Loucy (cell line): ENCODE results near the gene EFTUD2.

Source experiments
- H2AFZ ChIP-seq: fragments of 200-600 bp; sonication (generic); 2 replicates; pipeline ENCODE4 v1.6.0; 2016; ENCODE audit warnings: antibody characterized with exemption, mild to moderate bottlenecking, low read length, moderate library complexity
- H3F3A ChIP-seq: fragments of 200-600 bp; 2 replicates; pipeline ENCODE4 v1.6.0; 2016; ENCODE audit warnings: antibody characterized with exemption, low read depth, mild to moderate bottlenecking
- H3K27me3 ChIP-seq: fragments of 200-600 bp; sonication (generic); 2 replicates; pipeline ENCODE4 v1.6.1; 2014; ENCODE audit warnings: low read length, mild to moderate bottlenecking; ENCODE audit not compliant: insufficient read depth, poor library complexity, severe bottlenecking
- H3K36me3 ChIP-seq: fragments of 200-600 bp; sonication (generic); 2 replicates; pipeline ENCODE4 v1.6.1; 2016; ENCODE audit warnings: low read length; ENCODE audit not compliant: insufficient read depth
- H3K4me1 ChIP-seq: fragments of 200-600 bp; sonication (generic); 2 replicates; pipeline ENCODE4 v1.5.1; 2014; ENCODE audit warnings: low read length, mild to moderate bottlenecking; ENCODE audit not compliant: insufficient read depth, poor library complexity, severe bottlenecking
- H3K4me2 ChIP-seq: fragments of 200-600 bp; sonication (generic); 2 replicates; pipeline ENCODE4 v1.6.0; 2014; ENCODE audit warnings: antibody characterized with exemption, low read length, low read depth, mild to moderate bottlenecking; ENCODE audit not compliant: poor library complexity, severe bottlenecking
- H3K4me3 ChIP-seq: fragments of 200-600 bp; sonication (generic); 2 replicates; pipeline ENCODE4 v1.5.1; 2014; ENCODE audit warnings: low read length, mild to moderate bottlenecking, mixed read lengths; ENCODE audit not compliant: poor library complexity, severe bottlenecking
- H3K79me2 ChIP-seq: fragments of 200-600 bp; sonication (generic); 2 replicates; pipeline ENCODE4 v1.6.1; 2014; ENCODE audit warnings: low read length; ENCODE audit not compliant: insufficient read depth
- H3K9ac ChIP-seq: fragments of 200-600 bp; sonication (generic); 2 replicates; pipeline ENCODE4 v1.6.0; 2014; ENCODE audit warnings: mild to moderate bottlenecking, low read depth, low read length, moderate library complexity; ENCODE audit not compliant: poor library complexity, severe bottlenecking
- H3K9me2 ChIP-seq: fragments of 200-600 bp; sonication (generic); replicated peaks from 2 replicates; pipeline ENCODE4 v1.6.1; 2016; ENCODE audit warnings: low read depth, low read length, mixed read lengths
- H3K9me3 ChIP-seq: fragments of 200-600 bp; sonication (generic); 2 replicates; pipeline ENCODE4 v1.6.1; 2014; ENCODE audit warnings: mild to moderate bottlenecking, antibody characterized with exemption, low read length, low read depth; ENCODE audit not compliant: insufficient read depth
- H4K20me1 ChIP-seq: fragments of 200-600 bp; sonication (generic); 2 replicates; pipeline ENCODE4 v1.6.0; 2014; ENCODE audit warnings: antibody characterized with exemption, low read length, mild to moderate bottlenecking; ENCODE audit not compliant: insufficient read depth, poor library complexity, severe bottlenecking
- EZH2phosphoT487 ChIP-seq: fragments of 200-600 bp; IDR thresholded peaks from 2 replicates; pipeline ENCODE4 v1.6.1; 2018; ENCODE audit warnings: antibody characterized with exemption, mild to moderate bottlenecking, moderate library complexity, borderline replicate concordance
- TF ChIP-seq, protein P1 (sequence below): fragments of 200-600 bp; sonication (generic); conservative IDR thresholded peaks from 2 replicates; pipeline ENCODE4 v1.5.1; 2014; ENCODE audit warnings: mild to moderate bottlenecking, antibody characterized with exemption, low read length

EFTUD2 gene

DNA sequence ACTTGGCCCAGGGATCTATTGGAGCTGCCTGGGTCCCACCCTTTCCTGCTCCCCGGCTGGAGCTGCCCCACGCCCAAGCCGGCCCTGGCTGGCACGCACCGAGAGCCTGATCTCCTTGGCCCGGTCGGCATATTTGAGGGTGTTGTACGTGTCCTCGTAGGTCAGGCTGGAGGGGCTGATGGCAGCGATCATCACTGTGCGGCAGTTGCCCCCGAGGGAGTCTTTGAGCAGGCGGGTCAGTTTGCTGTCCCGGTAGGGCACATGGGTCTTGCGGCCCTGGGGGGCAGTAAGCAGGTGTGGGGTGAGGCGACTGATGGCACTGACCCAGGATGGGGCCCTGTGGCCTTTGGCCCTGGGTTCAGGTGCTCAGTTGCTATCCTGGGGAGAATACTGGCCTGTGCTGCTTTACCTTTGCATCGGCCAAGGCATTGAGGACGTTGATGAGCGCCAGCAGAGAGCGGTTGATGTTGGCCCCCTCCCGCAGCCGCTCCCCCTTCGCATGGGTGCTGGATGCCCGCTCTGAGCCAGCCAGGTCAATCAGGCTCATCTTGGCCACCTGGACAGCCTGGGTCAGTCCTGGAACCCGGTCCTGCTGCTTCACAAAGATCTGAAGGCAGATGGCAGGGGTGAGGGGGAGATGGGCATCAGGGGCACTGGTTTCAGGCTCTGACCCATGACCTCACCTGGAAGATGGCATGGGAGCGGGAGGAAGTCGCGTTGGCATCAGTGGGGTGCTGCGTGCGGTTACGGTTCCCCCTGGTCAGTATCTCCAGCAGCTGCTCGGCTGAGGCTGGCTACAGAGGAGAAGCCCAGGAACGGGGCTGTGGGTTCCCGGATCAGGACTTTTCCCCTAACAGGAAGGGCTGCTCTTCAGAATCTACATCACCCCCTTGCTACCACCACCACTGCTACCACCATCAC lies 34.8 kb upstream of the EFTUD2 start:
- Histone ChIP-seq H3K9me3 (no peaks in the 10 kb centered on the region), H4K20me1 (peaks cover 8% of the 10 kb centered on the region), H3K79me2 (peaks cover 43% of the 10 kb centered on the region), H2AFZ (no peak overlapping the region), H3K4me1 (no peaks in the 10 kb centered on the region), H3K9ac (no peak overlapping the region), H3F3A (no peaks in the 10 kb centered on the region), H3K4me3 (no peak overlapping the region), H3K36me3 (peaks cover 79% of the 10 kb centered on the region; the same call in 1 of the 2 replicates), H3K27me3 (no peaks in the 10 kb centered on the region), H3K9me2 (no peaks in the 10 kb centered on the region), H3K4me2 (no peak overlapping the region)
- TF ChIP-seq EZH2phosphoT487, result no peak
- TF ChIP-seq, protein P1, sequence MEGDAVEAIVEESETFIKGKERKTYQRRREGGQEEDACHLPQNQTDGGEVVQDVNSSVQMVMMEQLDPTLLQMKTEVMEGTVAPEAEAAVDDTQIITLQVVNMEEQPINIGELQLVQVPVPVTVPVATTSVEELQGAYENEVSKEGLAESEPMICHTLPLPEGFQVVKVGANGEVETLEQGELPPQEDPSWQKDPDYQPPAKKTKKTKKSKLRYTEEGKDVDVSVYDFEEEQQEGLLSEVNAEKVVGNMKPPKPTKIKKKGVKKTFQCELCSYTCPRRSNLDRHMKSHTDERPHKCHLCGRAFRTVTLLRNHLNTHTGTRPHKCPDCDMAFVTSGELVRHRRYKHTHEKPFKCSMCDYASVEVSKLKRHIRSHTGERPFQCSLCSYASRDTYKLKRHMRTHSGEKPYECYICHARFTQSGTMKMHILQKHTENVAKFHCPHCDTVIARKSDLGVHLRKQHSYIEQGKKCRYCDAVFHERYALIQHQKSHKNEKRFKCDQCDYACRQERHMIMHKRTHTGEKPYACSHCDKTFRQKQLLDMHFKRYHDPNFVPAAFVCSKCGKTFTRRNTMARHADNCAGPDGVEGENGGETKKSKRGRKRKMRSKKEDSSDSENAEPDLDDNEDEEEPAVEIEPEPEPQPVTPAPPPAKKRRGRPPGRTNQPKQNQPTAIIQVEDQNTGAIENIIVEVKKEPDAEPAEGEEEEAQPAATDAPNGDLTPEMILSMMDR, result no peak

DNA sequence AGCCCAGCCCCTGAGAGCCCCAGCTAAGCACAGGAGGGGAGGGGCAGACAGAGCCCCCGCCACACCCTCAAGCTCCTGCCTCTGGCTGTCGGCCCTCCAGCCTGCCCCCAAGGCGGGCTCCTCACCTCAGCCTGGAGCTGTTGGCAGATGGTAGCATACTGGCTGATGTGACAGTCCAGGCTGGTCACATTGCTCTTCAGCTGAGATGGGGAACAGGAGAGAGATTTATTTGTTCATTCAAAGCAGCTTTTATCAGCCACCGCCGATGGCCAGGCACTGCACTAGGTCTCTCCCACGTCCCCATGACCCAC lies 33.5 kb upstream of the EFTUD2 start:
- peaks cover 85% of the 10 kb centered on the region; the same call in 1 of the 2 replicates for H3K36me3 ChIP-seq
- no peaks in the 10 kb centered on the region for H3K27me3 ChIP-seq
- no peak overlapping the region for H3K4me2 ChIP-seq
- H3K4me3 ChIP-seq, result no peak overlapping the region
- TF ChIP-seq, protein P1, result no peak
- no peak for TF ChIP-seq EZH2phosphoT487
- no peaks in the 10 kb centered on the region for H3K4me1 ChIP-seq
- no peaks in the 10 kb centered on the region for H3K9me2 ChIP-seq
- H3K9me3 ChIP-seq, result no peaks in the 10 kb centered on the region
- H2AFZ ChIP-seq, result no peak overlapping the region
- peaks cover 4% of the 10 kb centered on the region for H4K20me1 ChIP-seq
- H3K79me2 ChIP-seq, result peaks cover 29% of the 10 kb centered on the region
- H3F3A ChIP-seq, result no peaks in the 10 kb centered on the region
- H3K9ac ChIP-seq, result no peak overlapping the region

DNA sequence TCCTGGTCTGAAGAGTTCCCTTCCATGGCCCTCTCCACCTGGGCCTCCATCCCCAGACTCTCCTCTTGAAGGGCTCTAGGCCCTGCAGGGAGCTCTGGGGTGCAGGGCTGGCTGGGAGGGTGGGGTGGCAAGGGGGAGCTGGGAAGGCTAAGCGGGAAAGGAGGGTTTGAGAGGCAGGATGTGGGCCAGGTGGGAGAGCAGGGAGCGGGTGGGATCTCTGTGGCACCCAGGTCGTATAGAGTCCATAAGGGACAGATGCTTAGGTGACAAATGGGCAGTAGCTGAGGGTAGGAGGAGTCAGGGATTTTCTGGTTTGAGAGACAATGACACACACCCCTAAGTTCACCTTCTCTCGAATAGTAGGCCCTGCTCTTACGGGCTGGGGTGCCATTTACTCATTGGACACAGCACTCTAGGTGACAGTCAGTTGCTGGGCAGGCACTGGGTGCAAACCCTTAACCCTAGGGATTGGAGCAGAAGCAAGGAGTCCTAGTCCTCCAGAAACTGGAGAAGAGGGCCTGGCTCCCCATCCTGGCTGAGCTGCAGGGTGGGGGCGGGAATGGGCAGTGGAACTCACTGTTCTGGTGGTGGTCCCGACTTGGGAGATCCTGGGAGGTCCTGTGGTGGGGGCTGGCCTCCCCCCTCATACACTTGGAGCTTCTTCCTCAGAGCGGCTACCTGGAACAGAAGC lies 33.0 kb upstream of the EFTUD2 start:
- no peaks in the 10 kb centered on the region for H3K27me3 ChIP-seq
- no peak overlapping the region for H3K9ac ChIP-seq
- no peak overlapping the region for H2AFZ ChIP-seq
- H3F3A ChIP-seq, result no peaks in the 10 kb centered on the region
- no peaks in the 10 kb centered on the region for H4K20me1 ChIP-seq
- H3K9me2 ChIP-seq, result no peaks in the 10 kb centered on the region
- H3K4me3 ChIP-seq, result no peak overlapping the region
- no peak overlapping the region for H3K4me2 ChIP-seq
- TF ChIP-seq EZH2phosphoT487, result no peak
- TF ChIP-seq, protein P1, result no peak
- no peaks in the 10 kb centered on the region for H3K9me3 ChIP-seq
- H3K36me3 ChIP-seq, result peaks cover 90% of the 10 kb centered on the region; the same call in 1 of the 2 replicates
- peaks cover 24% of the 10 kb centered on the region for H3K79me2 ChIP-seq
- no peaks in the 10 kb centered on the region for H3K4me1 ChIP-seq
